Astrocyte of the hippocampus (primary cell): ENCODE results near the gene KRTAP5-7.
"Not testable (repeated sequence)": the region's sequence is repeated elsewhere in the genome, so short reads cannot be mapped to it uniquely, and the experiment has no call there.

Source experiments
- DNase-seq: peaks from one replicate; pipeline ENCODE4 v3.0.0; 2011; ENCODE audit warnings: low read depth, low spot score

Gene KRTAP5-7

GRCh38 chr11:71557257-71557656 lies 30.2 kb downstream of the KRTAP5-7 start:
- DNase-seq: no peak

GRCh38 chr11:71558996-71559395 lies 31.9 kb downstream of the KRTAP5-7 start:
- DNase-seq: no peak

GRCh38 chr11:71562120-71562519 lies 35.1 kb downstream of the KRTAP5-7 start:
- DNase-seq: no peak

- DNase-seq: peak; percentile 26
Observed at GRCh38 chr11:71563406-71563805, 36.3 kb downstream of the KRTAP5-7 start.

- no peak for DNase-seq
Observed at GRCh38 chr11:71564430-71564829, 37.4 kb downstream of the KRTAP5-7 start.

GRCh38 chr11:71565263-71565662 lies 38.2 kb downstream of the KRTAP5-7 start, which contains the start of gene KRTAP5-10:
Gene KRTAP5-10 (plus strand): TSS chr11:71565563. CDS start chr11:71565588, 25 bp downstream.
- DNase-seq: no peak

- DNase-seq: no peak
Observed at GRCh38 chr11:71566081-71566620, 39.1 kb downstream of the KRTAP5-7 start.

GRCh38 chr11:71566626-71567599 lies 39.8 kb downstream of the KRTAP5-7 start:
- DNase-seq: not testable (repeated sequence)

- DNase-seq: not testable (repeated sequence)
Observed at GRCh38 chr11:71567633-71568032, 40.6 kb downstream of the KRTAP5-7 start.

- DNase-seq: peak; percentile 7
Observed at GRCh38 chr11:71568704-71569349, 41.8 kb downstream of the KRTAP5-7 start.

- not testable (repeated sequence) for DNase-seq
Observed at GRCh38 chr11:71571101-71571850, 44.2 kb downstream of the KRTAP5-7 start.

GRCh38 chr11:71572811-71573210 lies 45.7 kb downstream of the KRTAP5-7 start:
- DNase-seq: no peak

GRCh38 chr11:71574418-71574817 lies 47.4 kb downstream of the KRTAP5-7 start:
- DNase-seq: no peak

- no peak for DNase-seq
Observed at GRCh38 chr11:71575723-71576424, 48.8 kb downstream of the KRTAP5-7 start.

GRCh38 chr11:71576688-71577465 lies 49.8 kb downstream of the KRTAP5-7 start:
- DNase-seq: not testable (repeated sequence)

- no peak for DNase-seq
Observed at GRCh38 chr11:71577469-71578004, 50.5 kb downstream of the KRTAP5-7 start.
